Sciatic nerve (tissue), 2 donors: Measurements from ENCODE around the gene ASCC1. TPM values are rescaled to one million over a fixed set of nuclear protein-coding genes. Genes with fewer than 3 reads are reported as not detected.

Source experiments
- ATAC-seq: fragments of 200-7000 bp; cut with Tn5 transposase; one replicate; pipeline ENCODE4 v1.9.1; 2020; ENCODE audit warnings: mild to moderate bottlenecking, moderate library complexity
- DNase-seq: peaks from one replicate; pipeline ENCODE4 v3.0.0-alpha.2; 2020; ENCODE audit warnings: low spot score
- intact Hi-C: fragments of 100-400 bp; cut with DNase I; formaldehyde crosslinking; loops from one replicate; pipeline ENCODE4 v1.14.2; 2022
- total RNA-seq: library from RNA; stranded (reverse); fragmentation: NEBNext Ultra II Directional; extraction: Animal tissue kit (Norgen Biotek cat#: 25700); gene quantifications from one replicate; pipeline ENCODE4 v1.2.1, GENCODE V29; 2021
- donor health status: DM: no; HTN: no; CAD: no.
- donor health status: DM: no; HTN: no; CAD: no.

Gene ASCC1
- total RNA-seq, 1 donor from 2014 or later, result 37.4 TPM

GRCh38 chr10:72065439-72066025 is 150.5 kb downstream of the ASCC1 start:
- intact Hi-C loops, result no loop called here
- no peak for ATAC-seq
- no peak for DNase-seq

- intact Hi-C loops, result no loop called here
These were observed 152.2 kb downstream of the ASCC1 start for GRCh38 chr10:72063703-72064391.

GRCh38 chr10:72062832-72063702 is 153.0 kb downstream of the ASCC1 start:
- intact Hi-C loops, result no loop called here
- ATAC-seq (no peak), DNase-seq (no peak)

More at GRCh38 chr10:72063703-72064391, 152.2 kb downstream of the ASCC1 start:
- DNase-seq (no peak), ATAC-seq (no peak)

GRCh38 chr10:72062382-72062781 is 153.7 kb downstream of the ASCC1 start:
- intact Hi-C loops, result no loop called here
- no peak for ATAC-seq
- DNase-seq, result no peak

GRCh38 chr10:72061930-72062329 is 154.1 kb downstream of the ASCC1 start:
- ATAC-seq, result no peak
- DNase-seq, result no peak
- intact Hi-C loops, result no loop called here

- ATAC-seq, result no peak
- intact Hi-C loops, result no loop called here
- DNase-seq, result no peak
These were observed 154.6 kb downstream of the ASCC1 start for GRCh38 chr10:72061491-72061890.

- no peak for ATAC-seq
- intact Hi-C loops, result no loop called here
- no peak for DNase-seq
These were observed 155.9 kb downstream of the ASCC1 start for GRCh38 chr10:72059843-72060822.

GRCh38 chr10:72058989-72059842 is 156.9 kb downstream of the ASCC1 start:
- ATAC-seq, result no peak
- intact Hi-C loops, result no loop called here
- DNase-seq, result no peak

- ATAC-seq (no peak), DNase-seq (no peak)
- intact Hi-C loops, result no loop called here
These were observed 157.7 kb downstream of the ASCC1 start for GRCh38 chr10:72058347-72058898.

- no peak for DNase-seq
- intact Hi-C loops, result no loop called here
- no peak for ATAC-seq
These were observed 158.9 kb downstream of the ASCC1 start for GRCh38 chr10:72056932-72057751.

GRCh38 chr10:72056113-72056512 is 160.0 kb downstream of the ASCC1 start:
- intact Hi-C loops, result no loop called here
- DNase-seq (no peak), ATAC-seq (no peak)

- intact Hi-C loops, result no loop called here
- DNase-seq (no peak), ATAC-seq (no peak)
These were observed 162.4 kb downstream of the ASCC1 start for GRCh38 chr10:72053690-72054089.

- ATAC-seq, result no peak
- intact Hi-C loops, result no loop called here
These were observed 165.2 kb downstream of the ASCC1 start for GRCh38 chr10:72050873-72051272.

GRCh38 chr10:72049969-72050781 is 165.9 kb downstream of the ASCC1 start:
- DNase-seq (no peak), ATAC-seq (no peak)
- intact Hi-C loops, result loop anchor here (5.0 kb wide), 1 partner anchor 93 kb away; no protein-coding TSS in a partner anchor

More at GRCh38 chr10:72050873-72051272, 165.2 kb downstream of the ASCC1 start:
- DNase-seq, result no peak

GRCh38 chr10:72049472-72049871 is 166.6 kb downstream of the ASCC1 start:
- intact Hi-C loops, result loop anchor here (5.0 kb wide), 1 partner anchor 92 kb away; no protein-coding TSS in a partner anchor
- ATAC-seq (no peak), DNase-seq (no peak)
